HG03558 (cell line): Measurements from ENCODE around the gene NUDT22.
"Not testable (repeated sequence)": the region's sequence is repeated elsewhere in the genome, so short reads cannot be mapped to it uniquely, and the experiment has no call there.

Source experiments
- ATAC-seq: cut with Tn5 transposase; IDR thresholded peaks from one replicate; pipeline ENCODE4 v1.9.1; 2021; ENCODE audit warnings: moderate number of reproducible peaks; ENCODE audit not compliant: unreplicated experiment; ENCODE audit errors: extremely low read depth

NUDT22 gene

GRCh38 chr11:64240435-64241240 is 14.6 kb downstream of the NUDT22 start, which contains the start of gene FKBP2:
Gene FKBP2 (plus strand): TSS chr11:64241095. CDS start chr11:64242388, 1,293 bp downstream.
- ATAC-seq = peak; percentile 28

- peak; percentile 34 for ATAC-seq
Observed at GRCh38 chr11:64241241-64241490, 15.1 kb downstream of the NUDT22 start.

- ATAC-seq = no peak
Observed at GRCh38 chr11:64241491-64242374, 15.7 kb downstream of the NUDT22 start.

- no peak for ATAC-seq
Observed at GRCh38 chr11:64243236-64243854, 17.3 kb downstream of the NUDT22 start.

- ATAC-seq = no peak
Observed at GRCh38 chr11:64244107-64244506, 18.0 kb downstream of the NUDT22 start.

- no peak for ATAC-seq
Observed at GRCh38 chr11:64244966-64245365, 18.9 kb downstream of the NUDT22 start.

- ATAC-seq = no peak
Observed at GRCh38 chr11:64245401-64245796, 19.3 kb downstream of the NUDT22 start.

GRCh38 chr11:64245797-64246620 is 19.9 kb downstream of the NUDT22 start:
- no peak for ATAC-seq

GRCh38 chr11:64246621-64246870 is 20.5 kb downstream of the NUDT22 start:
- not testable (repeated sequence) for ATAC-seq

GRCh38 chr11:64246871-64247728 is 21.0 kb downstream of the NUDT22 start, which contains the start of gene PPP1R14B:
Gene PPP1R14B (minus strand): TSS chr11:64246943. CDS start chr11:64246673, 270 bp downstream.
- ATAC-seq = no peak

- ATAC-seq = no peak
Observed at GRCh38 chr11:64247729-64248531, 21.9 kb downstream of the NUDT22 start.

GRCh38 chr11:64248578-64248977 is 22.5 kb downstream of the NUDT22 start:
- ATAC-seq = no peak

GRCh38 chr11:64249038-64249437 is 23.0 kb downstream of the NUDT22 start:
- no peak for ATAC-seq

- ATAC-seq = no peak
Observed at GRCh38 chr11:64249563-64250414, 23.7 kb downstream of the NUDT22 start.

GRCh38 chr11:64250415-64251015 is 24.4 kb downstream of the NUDT22 start:
- ATAC-seq = no peak

- no peak for ATAC-seq
Observed at GRCh38 chr11:64251016-64251752, 25.1 kb downstream of the NUDT22 start, which contains the start of gene PLCB3. Gene PLCB3 (plus strand): TSS chr11:64251530. CDS start chr11:64251650, 120 bp downstream.

GRCh38 chr11:64251753-64252002 is 25.6 kb downstream of the NUDT22 start:
- no peak for ATAC-seq
